ENCODE results near the gene ZDHHC22.

ZDHHC22 gene

DNA sequence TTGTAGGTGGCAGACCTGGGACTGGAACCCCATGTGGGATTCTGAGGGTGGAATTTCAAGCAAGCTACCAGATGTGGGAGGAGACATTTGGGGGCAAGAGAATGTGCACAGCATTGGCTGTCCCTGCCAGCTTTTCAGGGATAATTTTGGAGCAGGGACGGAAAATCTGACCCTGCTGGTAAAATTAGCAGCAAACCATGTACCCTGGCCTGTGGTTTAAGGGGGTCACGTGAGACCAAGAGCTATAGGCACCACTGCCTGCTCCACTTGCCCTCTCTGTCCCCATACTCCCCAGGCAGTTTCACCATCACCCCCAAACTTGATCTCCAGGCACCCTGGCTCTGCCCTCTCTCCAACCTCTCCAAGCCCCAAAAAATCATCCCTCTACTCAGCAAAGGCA lies 13.5 kb upstream of the ZDHHC22 start:
- no peak for DNase-seq

DNA sequence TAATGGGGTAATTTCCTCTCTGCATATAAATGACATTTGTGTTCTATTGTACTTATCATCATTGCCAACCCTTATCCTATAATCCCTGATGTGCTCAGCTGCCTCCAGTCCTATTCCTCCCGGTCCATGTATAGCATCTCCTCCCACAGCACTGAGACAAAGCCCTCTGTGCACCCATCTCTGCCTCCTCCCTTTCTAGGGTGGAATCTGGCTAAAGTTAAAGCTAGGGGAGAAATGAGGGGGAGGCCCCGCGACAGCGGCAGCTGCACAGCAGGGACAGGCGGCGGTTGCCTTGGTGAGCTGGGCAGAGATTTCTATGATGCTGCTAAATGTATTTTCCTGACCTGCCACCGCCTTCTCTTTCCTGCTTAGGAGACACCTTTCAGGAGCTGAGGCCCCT lies 12.8 kb upstream of the ZDHHC22 start:
- no peak for DNase-seq

- no peak for DNase-seq
These were observed 12.2 kb upstream of the ZDHHC22 start for GRCh38 chr14:77153802-77154201.

- peak; percentile 17 for DNase-seq
These were observed 10.5 kb upstream of the ZDHHC22 start for GRCh38 chr14:77151918-77152588.

DNA sequence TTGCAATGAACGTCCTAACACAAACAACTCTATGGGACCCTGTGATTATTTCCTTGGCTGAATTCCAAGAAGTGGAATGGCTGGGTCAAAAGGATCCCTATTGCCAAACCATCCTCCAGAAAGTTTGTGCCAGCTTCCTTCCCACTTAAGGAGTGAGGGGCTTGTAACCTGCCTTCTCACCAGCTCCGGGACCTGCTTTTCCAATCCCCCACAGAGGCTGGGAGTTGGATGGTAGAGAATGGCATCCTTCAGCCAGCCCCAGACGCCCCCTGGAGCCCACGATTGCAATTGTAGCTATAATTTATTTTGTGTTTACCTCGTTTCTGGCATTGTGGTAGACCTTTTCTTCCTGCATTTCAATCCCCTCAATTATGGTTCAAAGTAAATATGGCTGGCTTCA lies 9.7 kb upstream of the ZDHHC22 start:
- no peak for DNase-seq

- DNase-seq, result no peak
These were observed 7.1 kb upstream of the ZDHHC22 start for GRCh38 chr14:77148510-77149231.

DNA sequence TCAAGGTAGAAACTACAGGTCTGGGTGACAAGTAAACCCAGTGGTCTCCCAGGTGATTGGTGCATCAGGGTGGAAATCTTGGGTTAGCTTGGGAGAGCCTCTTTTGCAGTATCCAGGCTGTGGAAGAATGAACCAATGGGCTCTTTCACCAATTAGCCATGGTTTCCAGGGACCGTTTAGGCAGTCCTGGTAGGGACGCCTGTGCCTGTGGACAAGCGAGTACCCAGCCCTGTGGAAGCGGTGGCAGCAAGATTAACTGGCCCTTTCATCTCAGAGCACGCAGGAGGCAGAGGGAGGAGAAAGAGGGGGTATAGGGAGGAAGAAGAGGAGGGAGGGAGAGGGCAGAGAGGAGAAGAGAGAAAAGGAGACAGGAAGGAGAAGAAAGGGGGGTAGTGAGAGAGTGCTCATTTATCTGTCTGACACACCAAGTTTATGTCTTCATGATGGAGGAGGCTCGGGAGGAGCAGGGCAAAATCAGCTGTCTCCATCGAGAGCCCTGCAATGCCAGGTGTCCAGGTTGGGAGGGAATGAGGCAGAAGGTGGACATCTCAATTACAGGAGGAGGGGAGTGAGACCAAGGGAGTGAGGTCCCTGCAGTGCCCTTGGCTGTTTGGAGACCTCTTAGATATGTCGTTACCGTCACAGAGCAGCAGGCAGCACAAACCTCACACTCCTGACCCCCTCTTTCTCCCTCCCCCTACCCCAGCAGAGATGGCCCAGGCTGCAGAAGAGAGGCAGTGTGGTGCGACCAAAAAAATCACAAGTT lies 4.6 kb upstream of the ZDHHC22 start:
- no peak for DNase-seq

DNA sequence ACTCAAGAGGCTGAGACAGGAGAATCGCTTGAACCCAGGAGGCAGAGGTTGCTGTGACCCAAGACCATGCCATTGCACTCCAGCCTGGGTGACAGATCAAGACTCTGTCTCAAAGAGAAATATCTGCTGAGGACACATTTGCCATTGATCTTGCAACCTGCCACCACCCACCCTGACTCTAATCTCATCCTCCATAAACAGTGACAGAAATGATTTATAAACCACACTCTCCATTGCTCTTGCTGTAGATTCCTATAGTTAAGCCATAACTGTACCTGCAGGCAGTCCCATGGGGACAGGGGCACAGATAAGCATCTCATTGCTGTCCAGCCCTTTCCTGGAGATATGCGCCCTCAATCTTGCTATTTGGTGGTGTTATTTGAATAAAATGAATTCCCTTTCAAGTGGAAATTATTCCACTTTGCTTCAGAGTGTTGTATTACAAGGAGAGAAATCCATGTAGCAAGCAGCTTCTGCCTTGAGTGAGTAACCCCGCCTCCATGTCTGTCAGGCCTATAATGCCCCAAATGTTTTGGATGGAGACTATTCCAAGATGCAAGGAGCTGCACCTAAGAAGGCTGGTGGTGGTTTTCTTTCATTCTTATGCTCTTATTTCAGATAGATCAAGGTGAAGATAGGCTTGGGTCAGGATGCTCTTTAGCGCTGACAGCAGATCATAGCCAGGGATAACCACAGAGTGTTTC lies 3.0 kb upstream of the ZDHHC22 start:
- no peak for DNase-seq

GRCh38 chr14:77143071-77143470 lies 1.5 kb upstream of the ZDHHC22 start:
- DNase-seq, result no peak

- DNase-seq, result no peak
These were observed 612 bp upstream of the ZDHHC22 start for GRCh38 chr14:77142005-77142800.

GRCh38 chr14:77140359-77141213 lies 1.0 kb downstream of the ZDHHC22 start:
- DNase-seq, result no peak

GRCh38 chr14:77139540-77140358 lies 1.8 kb downstream of the ZDHHC22 start:
- DNase-seq, result no peak

DNA sequence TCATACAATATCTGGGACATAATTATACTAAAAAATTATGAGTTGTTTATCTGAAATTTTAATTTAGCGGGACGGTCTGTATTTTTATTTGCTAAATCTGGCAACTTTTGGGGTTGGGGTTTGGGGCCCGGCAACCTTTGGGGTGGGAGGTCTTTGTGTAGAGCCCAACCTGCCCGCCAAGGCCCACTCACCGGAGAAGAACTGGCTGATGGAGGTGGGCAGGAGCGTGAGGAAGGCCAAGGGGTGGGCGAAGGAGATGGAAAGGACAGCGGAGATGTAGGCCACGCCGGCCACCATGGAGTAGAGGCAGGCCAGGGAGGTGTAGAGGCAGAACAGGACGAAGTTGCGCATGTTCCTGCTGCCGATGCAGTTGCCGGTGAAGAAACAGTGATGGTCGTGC lies 2.6 kb downstream of the ZDHHC22 start:
- DNase-seq, result no peak

DNA sequence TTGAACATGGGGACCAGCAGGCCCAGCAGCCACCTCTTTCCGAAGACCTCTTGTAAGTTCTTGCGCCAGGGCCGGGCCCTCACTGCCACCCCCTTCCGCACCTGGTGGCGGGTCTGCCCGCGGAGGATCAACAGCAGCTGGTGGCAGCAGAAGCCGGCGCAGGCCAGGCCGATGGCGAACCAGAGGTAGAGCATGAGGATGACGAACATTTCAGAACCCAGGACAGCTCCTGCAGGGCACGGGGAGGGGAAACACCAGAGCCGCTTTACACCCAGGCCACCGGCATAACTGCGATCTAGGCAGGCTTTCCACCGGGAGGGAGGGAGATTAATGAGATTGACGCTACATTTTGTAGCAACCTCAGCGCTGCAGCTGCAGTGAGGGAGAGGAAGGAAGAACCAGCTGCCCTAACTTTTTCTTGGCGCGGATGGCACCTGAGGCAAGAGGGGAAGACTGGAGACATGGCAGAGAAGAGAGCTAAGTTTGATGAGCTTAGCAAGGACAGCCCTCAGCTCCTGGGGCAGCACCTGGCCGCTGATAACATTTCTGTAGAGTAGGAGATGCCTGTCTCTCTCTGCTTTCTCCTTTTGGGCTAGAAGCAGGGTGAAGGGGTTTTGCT lies 7.8 kb downstream of the ZDHHC22 start:
- no peak for DNase-seq

DNA sequence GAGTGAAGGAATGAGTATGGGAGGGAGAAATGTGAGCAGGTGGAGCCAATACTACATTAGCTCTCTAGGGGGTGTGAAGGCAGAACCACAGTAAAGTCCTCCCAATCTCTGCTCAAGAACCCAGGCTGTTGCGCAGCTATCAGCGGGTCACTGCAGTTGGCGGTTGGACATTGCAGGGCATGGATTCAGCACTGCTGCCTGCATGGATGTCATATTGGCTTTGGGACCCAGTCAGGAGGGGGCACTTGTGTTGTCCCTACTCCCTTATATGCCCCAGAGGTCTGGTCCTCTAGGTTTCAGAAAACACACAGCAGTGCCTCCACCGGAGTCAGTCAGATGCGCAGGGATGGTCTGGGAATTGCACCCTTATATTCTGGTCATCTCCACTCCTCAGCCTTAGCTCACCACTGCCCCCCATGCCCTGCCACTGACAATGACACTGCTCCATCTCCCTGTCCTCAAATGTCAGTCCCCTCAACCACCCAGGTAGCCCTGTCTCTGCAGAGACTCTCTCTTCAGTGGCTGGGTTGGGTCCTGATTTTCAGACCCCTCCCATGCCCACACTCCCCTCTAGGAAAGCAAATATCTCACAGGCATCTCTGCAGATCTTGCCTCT lies 9.6 kb downstream of the ZDHHC22 start:
- no peak for DNase-seq

- DNase-seq, result no peak
These were observed 10.4 kb downstream of the ZDHHC22 start for GRCh38 chr14:77131206-77131605.

GRCh38 chr14:77130386-77130785 lies 11.2 kb downstream of the ZDHHC22 start:
- DNase-seq, result no peak

GRCh38 chr14:77128414-77128891 lies 13.1 kb downstream of the ZDHHC22 start:
- no peak for DNase-seq

DNA sequence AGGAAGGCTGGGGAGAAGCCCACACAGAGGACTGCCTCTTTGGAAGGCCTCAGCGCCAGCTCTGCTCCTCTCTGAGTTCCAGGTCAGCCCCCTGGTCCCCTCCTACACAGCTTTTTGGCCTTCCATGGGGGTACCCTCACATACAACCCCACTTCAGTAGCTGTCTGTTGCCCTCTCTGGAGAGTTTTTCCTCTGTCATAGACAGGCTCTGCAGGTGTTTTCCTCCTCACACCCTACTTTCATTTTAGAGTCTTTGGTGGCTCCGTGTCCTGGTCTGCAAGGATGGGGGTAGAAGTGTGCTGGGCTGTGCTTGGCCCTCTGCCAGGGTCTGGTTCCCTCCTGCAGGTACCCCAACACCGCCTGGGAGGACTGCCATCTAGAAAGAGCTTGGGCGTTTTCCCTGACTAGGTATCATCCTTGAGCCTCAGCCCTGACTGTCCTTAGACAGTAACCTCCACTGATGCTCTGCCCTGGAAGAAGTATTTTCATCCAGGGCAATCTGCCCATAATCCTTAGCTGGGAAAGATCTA lies 15.1 kb downstream of the ZDHHC22 start:
- DNase-seq, result no peak
